ENCODE results near the gene FNDC8.
"Not testable (repeated sequence)": the region's sequence is repeated elsewhere in the genome, so short reads cannot be mapped to it uniquely, and the experiment has no call there.

The FNDC8 gene

DNA sequence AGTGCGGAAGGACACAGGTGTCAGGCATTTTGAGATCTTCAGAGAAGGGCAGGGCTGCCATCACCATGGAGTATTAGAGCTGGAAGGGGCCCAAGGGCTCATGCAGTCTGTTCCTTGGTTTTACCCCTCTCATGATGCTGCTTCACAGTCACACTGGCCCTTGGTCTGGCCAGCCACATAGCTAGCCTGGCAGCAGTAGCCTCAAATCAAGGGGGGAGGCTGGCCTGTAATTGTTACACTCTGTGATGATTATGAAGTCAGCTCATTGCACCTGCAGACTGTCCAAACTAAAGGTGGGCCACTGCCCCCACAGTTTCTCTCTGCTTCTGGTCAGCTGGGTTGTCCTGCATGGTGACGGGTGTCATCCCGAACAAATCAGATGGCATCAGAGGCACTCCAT is at the start of gene FNDC8:
FNDC8 (plus strand) TSS at position 301 of the 400 bp plus-strand sequence; CDS start at position 380, 79 bp downstream.
- no peak for DNase-seq

GRCh38 chr17:35073183-35073790 is 48.1 kb upstream of the FNDC8 start:
- no peak for DNase-seq

DNA sequence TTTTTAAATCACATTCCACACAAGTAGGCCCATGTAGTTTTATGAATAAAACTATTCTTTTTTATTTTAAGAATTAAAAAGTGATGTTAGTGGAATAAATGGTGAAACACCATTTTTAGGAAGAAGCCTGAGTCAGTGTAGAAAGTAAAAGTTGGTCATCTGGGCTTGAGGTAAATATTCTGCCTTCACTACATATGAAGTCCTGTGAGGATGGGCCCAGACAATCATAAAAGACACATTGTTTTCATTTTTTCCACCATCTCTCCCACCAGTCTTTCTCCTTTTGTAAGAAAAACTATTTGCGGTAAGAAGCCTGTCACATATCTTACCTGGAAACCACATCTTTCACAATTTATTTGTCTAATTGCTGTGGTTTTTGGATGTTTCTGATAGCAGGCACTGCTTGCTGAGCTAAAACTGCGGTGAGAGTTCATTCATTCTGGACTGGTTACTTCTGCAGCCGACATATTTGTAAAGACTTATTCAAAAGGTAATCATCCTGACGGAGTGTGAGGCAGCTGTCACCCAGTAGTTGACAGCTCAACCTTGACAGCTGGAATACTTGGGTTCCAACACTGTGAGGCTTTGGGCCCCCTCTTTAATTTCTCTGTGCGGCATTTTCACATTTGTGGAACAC is 47.3 kb upstream of the FNDC8 start:
- DNase-seq = no peak

GRCh38 chr17:35074711-35075707 is 46.4 kb upstream of the FNDC8 start:
- no peak for DNase-seq

- DNase-seq = no peak
These were observed 44.5 kb upstream of the FNDC8 start for GRCh38 chr17:35076874-35077273.

GRCh38 chr17:35079547-35080423 is 41.6 kb upstream of the FNDC8 start:
- DNase-seq = no peak

- DNase-seq = no peak
These were observed 40.9 kb upstream of the FNDC8 start for GRCh38 chr17:35080536-35080935.

GRCh38 chr17:35081638-35082037 is 39.8 kb upstream of the FNDC8 start:
- no peak for DNase-seq

- DNase-seq = peak; percentile 92
These were observed 39.2 kb upstream of the FNDC8 start for GRCh38 chr17:35082073-35082657.

DNA sequence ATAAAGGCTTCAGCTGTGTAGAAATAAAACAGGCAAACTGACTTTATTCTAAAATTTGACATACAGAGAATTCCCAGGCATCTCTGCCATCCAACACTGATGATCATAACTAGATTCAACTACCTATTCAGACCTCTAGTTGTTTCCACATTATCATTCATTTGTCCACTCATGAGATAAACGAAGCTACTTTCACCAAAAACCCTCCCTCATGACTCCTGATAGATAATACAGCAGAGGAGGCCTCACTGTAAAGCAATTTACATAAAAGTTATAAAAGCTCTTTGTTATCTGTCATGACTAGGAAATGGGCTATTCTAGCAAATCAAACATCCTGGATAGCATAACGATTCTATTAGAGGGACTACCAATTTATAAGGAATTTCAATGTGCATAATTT is 38.3 kb upstream of the FNDC8 start:
- no peak for DNase-seq

DNA sequence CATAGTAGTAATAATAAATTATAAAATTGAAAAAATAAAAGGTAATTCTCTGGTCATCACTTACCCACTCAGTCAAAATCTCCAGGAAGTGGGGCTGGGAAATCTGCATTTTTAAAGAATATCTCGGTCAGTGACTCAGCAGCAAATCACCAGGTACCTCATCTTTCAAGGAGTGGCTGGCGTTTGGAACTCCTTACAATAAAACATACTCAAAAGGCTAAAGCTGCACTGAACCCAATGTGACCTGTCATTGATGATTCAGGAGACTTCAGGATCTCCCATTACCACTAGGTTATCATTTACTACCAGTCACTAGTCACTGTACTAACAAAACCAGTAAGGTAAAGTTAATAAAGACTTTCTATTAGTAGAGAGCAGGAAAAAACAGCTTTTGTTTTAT is 36.4 kb upstream of the FNDC8 start:
- no peak for DNase-seq

DNA sequence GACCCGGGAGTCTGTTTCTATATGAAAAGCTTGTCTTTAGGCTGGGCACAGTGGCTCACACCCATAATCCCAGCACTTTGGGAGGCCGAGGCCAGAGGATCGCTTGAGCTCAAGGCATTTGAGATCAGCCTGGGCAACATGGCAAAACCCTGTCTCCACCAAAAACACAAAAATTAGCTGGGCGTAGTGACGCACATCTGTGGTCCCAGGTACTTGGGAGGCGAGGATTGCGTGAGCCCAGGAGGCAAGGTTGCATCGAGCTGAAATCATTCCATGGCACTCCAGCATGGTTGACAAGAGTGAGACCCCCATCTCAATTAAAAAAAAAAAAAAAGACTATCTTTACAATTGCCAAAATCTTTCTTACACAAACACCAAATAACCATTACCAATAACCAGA is 35.3 kb upstream of the FNDC8 start:
- DNase-seq = peak; percentile 91

DNA sequence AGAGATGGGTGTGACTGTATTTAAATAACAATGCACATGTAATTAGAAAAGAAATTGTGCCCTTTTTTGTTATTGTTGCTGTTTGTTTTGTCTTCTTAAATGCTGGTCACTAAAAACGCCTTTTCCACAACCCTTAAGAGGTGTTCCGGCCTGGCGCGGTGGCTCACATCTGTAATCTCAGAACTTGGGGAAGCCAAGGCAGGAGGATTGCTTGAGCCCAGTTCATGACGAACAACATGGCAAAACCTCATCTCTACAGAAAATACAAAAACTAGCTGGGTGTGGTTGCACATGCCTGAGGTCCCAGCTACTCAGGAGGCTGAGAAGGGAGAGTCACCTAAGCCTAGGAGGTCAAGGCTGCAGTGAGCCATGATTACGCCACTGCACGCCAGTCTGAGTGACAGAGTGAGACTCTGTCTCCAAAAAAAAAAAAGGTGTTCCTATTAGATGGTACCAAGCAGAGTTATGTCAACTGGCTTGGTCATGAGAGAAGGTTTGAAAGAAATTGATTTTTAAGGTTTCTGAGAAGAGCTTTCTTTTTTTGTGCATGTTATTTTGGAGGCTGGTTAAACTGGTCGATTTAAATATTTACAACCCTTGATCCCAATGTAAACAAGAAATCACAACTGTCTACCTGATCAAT is 34.4 kb upstream of the FNDC8 start:
- no peak for DNase-seq

DNA sequence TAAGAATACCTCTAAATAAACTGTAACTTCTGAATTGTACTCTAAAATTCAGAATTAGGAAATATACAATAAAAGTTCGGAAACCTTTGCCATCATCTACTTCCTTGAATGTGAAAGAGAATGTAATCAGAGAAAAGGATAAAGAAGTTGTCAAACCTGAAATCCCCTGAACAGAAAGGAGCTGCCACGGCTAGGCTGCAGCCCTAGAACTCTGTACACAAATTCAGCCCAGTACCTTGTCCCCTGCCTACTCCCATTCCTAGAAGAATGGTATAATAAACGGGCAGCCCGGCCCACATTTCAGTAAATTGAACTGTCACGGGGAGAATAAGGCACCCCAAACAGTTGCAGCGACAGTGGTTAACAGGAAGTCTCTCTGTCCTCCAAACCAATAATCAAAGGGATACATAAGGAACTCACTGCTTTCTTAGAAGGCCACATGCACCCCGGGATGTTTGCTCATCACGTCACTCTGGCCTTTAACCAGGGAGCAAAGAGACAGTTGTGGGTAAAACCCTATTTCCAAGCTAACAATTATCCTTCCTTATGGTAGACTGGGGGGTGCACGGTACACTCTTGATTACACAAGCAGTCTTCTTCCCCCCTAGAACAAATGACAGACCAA is 33.6 kb upstream of the FNDC8 start:
- DNase-seq = peak; percentile 31

DNA sequence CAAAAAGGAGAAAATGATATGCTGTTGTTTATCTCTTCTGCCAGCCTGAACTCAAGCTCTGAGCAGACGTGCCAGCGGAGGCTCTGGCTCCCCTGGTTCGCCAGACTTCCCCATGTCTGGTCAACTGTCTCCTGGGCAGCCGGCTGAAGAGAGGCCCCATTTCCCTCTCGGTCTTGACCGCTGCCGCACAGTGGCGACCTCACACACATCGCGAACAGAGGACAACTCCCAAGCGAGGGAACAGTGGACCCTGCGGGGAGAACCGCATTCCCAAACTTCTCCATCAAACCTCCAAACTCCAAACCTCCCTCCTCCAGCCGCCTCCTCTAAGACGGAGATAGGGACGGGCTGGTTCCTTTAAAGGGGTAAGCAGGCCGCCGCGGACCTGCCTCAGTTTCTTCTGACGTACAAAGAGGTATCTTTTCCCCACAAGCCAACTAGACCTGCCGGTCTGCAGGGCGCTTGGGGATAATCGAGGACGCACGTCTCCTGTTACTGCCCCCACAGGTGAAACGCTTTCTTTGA is 33.0 kb upstream of the FNDC8 start:
- DNase-seq = no peak

- peak; percentile 85 for DNase-seq
These were observed 32.4 kb upstream of the FNDC8 start for GRCh38 chr17:35088881-35089585.

DNA sequence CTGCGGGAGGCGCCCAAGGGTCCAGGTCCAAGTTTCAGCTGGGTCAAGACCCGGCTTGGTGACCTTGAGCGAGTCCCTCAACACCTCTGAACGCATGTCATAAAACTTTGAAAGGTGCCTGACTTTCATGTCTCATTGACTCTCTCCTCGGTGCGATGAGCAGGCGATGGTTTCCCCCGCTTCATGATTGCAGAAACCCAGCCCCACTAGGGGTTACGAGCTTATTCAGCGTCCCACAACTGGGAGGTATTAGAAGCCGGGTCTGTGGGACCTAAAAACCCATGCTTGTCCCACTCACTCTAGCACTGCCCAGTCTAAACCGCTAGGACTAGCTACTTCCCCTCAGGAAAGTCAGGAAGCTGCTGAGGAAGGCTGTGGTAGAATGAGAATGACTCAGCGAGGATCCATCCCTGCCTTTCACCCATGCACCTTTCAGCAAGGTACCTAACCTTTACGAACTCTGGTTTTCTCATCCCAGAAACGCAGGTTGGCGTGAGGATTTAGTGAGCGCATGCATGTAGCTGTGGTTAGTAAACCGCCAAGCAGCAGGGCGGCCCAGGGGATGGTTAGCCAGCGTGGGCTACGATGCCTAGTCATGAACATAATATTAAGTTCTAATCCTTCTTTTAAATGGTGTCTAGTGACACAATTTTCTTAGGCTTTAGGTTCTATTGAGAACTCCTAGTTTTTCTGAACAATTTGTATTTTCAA is 31.7 kb upstream of the FNDC8 start:
- DNase-seq = no peak

GRCh38 chr17:35090707-35091106 is 30.7 kb upstream of the FNDC8 start:
- DNase-seq = not testable (repeated sequence)

- DNase-seq = no peak
These were observed 26.5 kb upstream of the FNDC8 start for GRCh38 chr17:35094902-35095301.

DNA sequence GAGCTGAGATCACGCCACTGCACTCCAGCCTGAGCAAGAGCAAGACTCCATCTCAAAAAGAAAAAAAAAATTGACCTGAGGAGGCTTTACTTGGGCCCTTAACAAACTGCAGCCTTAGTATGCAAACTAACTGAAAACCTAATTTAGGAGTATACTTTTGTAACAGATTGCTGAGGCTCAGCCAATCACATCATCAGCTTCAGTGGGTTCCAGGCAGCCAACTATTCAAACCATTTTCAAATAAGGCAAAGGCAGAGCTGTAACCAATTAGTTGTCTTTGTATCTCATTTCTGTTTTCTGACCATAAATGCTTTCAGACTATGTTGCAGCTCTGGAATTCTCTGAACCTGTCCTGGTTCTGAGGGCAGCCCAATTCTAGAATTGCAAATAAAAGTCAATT is 25.7 kb upstream of the FNDC8 start:
- no peak for DNase-seq

All from NCI-H82 (cell line).